ENCODE measurements around the gene SIPA1L3.

DNA sequence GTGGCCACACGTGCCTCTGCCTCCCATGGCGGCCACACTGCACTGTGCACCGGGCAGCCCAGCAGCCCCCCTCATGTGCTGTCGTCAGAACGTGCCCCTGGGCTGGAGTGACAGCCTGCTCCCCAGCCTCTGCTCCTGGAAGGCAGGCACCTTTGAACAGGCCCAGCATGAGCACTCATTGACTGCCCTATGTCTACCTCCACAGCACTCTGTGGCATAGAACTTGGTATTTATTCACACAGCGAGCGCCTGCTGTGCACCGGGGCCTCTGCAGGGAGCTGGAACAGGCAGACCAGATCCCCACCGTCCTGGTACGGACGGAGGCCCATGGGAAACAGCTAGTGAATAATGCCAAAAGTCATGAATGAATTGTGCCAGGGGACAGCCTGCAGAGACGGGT lies 263.3 kb downstream of the SIPA1L3 start:
- TF ChIP-seq, protein P1, sequence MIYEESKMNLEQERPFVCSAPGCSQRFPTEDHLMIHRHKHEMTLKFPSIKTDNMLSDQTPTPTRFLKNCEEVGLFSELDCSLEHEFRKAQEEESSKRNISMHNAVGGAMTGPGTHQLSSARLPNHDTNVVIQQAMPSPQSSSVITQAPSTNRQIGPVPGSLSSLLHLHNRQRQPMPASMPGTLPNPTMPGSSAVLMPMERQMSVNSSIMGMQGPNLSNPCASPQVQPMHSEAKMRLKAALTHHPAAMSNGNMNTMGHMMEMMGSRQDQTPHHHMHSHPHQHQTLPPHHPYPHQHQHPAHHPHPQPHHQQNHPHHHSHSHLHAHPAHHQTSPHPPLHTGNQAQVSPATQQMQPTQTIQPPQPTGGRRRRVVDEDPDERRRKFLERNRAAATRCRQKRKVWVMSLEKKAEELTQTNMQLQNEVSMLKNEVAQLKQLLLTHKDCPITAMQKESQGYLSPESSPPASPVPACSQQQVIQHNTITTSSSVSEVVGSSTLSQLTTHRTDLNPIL (CRISPR knock-in tag; IDR thresholded peaks at IDR 0.05; ENCODE audit: low read depth): no peak
- TF ChIP-seq ZC3H10 (CRISPR knock-in tag; IDR thresholded peaks at IDR 0.05) (no peak), GLIS3 (CRISPR knock-in tag; IDR thresholded peaks at IDR 0.05) (no peak), ZFP3 (CRISPR knock-in tag; IDR thresholded peaks at IDR 0.05) (no peak), TCF4 (CRISPR knock-in tag; IDR thresholded peaks at IDR 0.05; ENCODE audit: borderline replicate concordance) (no peak)
